Measurements from ENCODE around the gene SIN3A. TPM values are rescaled to one million over a fixed set of nuclear protein-coding genes. Genes with fewer than 3 reads are reported as not detected.

Gene SIN3A
- total and polyA plus RNA-seq, 9 of the 15 experiments (the other 6 are each of a cell fraction or from before 2014, with no cell fraction given) = 11.1 to 70.3 (median 25.3) TPM

DNA sequence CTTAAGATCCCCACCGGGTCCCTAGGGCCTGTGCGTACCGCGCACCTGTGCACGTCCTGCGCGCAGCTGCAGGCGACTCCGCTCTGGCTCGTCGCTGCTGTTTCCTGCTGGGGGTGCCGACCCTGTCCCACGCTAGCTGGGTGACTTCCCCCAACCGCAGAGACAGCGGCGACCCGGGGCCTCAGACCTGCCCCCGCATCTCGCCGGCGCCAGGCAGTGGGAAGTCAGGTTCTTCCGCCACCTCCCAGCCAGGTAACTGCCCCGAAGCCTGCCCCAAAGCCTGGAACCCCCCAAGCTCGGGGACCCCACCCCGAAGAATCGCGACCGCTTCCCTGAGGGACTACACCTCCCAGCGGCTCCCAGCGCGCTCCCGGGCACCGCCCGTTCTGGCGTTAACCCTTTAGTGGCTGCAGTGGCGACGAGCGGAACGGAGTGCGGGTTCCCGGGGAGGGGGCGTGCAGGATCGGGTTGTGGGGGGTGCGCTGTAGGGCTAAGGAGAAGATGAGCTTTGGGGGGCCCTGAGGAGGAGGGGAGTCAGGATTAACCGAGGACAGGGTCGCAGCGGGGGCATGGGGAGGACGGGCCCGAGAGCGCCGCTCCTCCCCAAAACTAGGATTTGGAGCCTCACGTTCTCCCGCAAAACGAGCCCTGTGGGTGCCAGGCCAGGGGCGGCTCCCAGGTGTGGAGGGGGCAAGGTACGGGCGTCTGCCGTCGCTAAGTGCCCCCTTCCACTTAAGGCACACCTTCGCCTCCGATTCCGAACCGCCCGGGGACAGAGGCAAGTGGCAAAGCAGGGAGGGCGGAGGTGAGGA, 104.1 kb downstream of the SIN3A start (continued):
- TF ChIP-seq, protein P1, sequence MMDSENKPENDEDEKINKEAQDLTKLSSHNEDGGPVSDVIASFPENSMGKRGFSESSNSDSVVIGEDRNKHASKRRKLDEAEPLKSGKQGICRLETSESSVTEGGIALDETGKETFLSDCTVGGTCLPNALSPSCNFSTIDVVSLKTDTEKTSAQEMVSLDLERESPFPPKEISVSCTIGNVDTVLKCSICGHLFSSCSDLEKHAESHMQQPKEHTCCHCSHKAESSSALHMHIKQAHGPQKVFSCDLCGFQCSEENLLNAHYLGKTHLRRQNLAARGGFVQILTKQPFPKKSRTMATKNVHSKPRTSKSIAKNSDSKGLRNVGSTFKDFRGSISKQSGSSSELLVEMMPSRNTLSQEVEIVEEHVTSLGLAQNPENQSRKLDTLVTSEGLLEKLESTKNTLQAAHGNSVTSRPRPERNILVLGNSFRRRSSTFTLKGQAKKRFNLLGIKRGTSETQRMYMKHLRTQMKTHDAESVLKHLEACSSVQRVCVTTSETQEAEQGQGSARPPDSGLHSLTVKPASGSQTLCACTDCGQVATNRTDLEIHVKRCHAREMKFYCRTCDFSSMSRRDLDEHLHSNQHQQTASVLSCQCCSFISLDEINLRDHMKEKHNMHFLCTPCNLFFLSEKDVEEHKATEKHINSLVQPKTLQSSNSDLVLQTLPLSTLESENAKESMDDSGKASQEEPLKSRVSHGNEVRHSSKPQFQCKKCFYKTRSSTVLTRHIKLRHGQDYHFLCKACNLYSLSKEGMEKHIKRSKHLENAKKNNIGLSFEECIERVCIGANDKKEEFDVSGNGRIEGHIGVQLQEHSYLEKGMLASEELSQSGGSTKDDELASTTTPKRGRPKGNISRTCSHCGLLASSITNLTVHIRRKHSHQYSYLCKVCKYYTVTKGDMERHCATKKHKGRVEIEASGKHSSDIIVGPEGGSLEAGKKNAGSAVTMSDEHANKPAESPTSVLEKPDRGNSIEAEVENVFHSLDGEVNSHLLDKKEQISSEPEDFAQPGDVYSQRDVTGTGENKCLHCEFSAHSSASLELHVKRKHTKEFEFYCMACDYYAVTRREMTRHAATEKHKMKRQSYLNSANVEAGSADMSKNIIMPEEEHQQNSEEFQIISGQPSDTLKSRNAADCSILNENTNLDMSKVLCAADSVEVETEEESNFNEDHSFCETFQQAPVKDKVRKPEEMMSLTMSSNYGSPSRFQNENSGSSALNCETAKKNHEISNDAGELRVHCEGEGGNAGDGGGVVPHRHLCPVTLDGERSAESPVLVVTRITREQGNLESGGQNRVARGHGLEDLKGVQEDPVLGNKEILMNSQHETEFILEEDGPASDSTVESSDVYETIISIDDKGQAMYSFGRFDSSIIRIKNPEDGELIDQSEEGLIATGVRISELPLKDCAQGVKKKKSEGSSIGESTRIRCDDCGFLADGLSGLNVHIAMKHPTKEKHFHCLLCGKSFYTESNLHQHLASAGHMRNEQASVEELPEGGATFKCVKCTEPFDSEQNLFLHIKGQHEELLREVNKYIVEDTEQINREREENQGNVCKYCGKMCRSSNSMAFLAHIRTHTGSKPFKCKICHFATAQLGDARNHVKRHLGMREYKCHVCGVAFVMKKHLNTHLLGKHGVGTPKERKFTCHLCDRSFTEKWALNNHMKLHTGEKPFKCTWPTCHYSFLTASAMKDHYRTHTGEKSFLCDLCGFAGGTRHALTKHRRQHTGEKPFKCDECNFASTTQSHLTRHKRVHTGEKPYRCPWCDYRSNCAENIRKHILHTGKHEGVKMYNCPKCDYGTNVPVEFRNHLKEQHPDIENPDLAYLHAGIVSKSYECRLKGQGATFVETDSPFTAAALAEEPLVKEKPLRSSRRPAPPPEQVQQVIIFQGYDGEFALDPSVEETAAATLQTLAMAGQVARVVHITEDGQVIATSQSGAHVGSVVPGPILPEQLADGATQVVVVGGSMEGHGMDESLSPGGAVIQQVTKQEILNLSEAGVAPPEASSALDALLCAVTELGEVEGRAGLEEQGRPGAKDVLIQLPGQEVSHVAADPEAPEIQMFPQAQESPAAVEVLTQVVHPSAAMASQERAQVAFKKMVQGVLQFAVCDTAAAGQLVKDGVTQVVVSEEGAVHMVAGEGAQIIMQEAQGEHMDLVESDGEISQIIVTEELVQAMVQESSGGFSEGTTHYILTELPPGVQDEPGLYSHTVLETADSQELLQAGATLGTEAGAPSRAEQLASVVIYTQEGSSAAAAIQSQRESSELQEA (IDR thresholded peaks at IDR 0.05; ENCODE audit: low read depth) = no peak
- TF ChIP-seq MLLT1 (IDR thresholded peaks at IDR 0.05) = peak in 1 of 2 experiments; percentile 37; a peak in 1 of 4 replicates
- no peak for TF ChIP-seq ZBTB8A (IDR thresholded peaks at IDR 0.05; ENCODE audit: partially characterized antibody)
- TF ChIP-seq PHB2 (IDR thresholded peaks at IDR 0.05; ENCODE audit: low read depth) = no peak
- TF ChIP-seq TCF7L2 (IDR thresholded peaks at IDR 0.05; ENCODE audit: low read depth, low read length) = no peak
- TF ChIP-seq FOXK1 (CRISPR knock-in tag; IDR thresholded peaks at IDR 0.05; ENCODE audit: borderline replicate concordance) = no peak
- TF ChIP-seq ZNF512 (tag; IDR thresholded peaks at IDR 0.05) = no peak
- TF ChIP-seq, protein P2, sequence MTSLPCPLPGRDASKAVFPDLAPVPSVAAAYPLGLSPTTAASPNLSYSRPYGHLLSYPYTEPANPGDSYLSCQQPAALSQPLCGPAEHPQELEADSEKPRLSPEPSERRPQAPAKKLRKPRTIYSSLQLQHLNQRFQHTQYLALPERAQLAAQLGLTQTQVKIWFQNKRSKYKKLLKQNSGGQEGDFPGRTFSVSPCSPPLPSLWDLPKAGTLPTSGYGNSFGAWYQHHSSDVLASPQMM (CRISPR knock-in tag; IDR thresholded peaks at IDR 0.05) = no peak
- TF ChIP-seq XRCC3 (IDR thresholded peaks at IDR 0.05) = no peak
- peak; percentile 65 for TF ChIP-seq RBFOX2 (IDR thresholded peaks at IDR 0.05; ENCODE audit: low read depth, low read length)

All from K562 (cell line).